Right forelimb (tissue), 1 donor: ENCODE data around the gene ARHGAP24.

Experiments
- DNase-seq: peaks from one replicate; pipeline ENCODE4 v3.0.0-alpha.2; 2018

Gene ARHGAP24

DNA sequence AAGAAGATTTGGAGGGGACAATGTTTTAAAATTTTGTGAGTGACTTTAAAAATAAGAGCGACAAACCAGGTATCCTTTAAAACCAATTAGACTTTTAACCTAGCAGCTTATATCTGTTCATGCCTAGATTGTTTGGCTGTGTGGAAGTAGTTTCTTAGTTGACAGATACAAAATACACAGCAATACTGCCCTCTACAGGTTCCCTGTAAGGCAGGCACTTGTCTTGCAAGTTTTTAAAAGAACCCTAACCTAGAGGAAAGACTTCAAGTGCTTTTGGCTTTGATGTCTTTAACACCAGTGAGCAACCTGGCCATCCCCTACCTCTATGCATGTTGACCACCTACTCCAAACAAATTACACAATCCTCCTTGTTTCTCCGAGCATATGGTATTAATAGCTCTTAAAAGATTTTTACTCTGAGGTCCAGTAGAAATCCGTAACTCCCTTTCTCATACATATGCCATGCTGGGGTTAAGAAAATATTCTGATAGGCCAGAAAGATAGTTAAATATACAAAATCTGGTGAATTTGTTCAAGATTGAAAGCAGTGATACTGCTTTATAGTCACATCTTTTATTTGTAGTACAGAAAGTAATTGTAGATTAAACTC, 273.0 kb downstream of the ARHGAP24 start:
- no peak for DNase-seq

DNA sequence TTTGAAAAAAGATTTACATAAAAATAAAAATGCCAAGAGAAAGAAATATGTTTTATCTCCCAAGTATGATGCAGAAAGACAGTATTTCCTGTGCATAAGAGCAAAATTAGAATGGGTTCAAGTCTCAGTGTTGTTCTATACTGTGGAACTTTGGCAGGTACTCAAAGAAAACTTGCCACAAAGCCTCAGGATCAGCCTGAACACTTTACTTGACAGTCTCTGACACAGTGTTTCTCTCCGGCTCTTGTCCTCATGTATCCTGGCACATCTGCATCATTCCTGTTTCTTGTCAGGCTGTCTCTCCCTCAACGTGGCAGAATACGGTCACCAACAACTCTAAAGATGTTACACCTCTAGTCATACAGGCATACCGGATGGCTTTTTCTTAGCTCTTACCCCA, 273.7 kb downstream of the ARHGAP24 start:
- DNase-seq, result no peak

DNA sequence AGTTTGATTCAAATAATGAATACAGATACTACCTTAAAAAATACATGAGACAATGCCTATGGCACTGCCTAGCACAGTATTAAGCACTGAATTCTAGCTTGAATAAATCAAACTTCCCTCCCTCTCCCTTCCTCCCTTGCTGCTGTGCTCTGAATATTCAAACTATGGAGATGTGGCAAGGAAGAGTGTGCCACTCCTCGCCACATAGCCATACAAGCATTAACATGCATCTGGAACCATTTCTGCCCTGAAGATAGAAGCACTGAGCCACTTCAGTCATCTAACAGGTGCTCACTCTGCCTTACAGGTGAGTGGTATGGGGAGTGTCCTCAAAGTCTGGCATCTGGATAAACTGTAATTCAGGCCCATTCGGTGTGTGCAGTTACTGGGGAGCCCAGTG, 276.9 kb downstream of the ARHGAP24 start:
- DNase-seq, result no peak

DNA sequence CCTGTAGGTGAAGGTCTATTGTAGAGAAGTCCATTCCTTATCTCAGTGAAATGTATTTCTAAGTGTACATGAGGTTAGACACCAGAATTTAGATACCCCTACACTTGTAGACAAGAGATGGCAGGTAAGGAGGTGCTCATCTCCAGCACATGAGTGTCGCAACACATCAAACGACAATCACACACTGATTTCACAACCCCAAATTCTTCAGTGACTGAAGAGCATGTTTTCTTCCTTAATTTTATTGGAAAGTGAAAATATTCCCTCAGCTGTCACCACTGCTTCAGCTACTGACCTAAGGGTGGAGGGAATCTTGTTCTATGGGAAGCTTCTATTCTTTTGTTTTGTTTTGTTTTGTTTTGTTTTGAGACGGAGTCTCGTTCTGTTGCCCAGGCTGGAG, 280.3 kb downstream of the ARHGAP24 start:
- DNase-seq, result no peak

DNA sequence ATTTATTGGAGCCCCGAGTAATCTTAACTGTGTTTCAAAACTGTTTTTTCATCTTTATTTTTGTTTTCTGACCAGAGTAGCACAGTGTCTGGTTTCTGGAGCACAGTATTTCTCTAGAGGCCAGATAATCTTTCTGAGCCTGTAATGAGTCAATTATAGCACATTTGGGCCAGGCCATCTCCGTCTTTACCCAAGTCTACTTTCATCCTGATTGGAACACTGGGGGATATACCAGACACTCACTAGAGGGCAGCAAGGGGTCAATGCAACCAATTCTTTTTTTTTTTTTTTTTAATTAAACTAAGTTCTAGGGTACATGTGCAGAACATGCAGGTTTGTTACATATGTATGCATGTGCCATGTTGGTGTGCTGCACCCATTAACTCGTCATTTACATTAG, 282.0 kb downstream of the ARHGAP24 start:
- no peak for DNase-seq

DNA sequence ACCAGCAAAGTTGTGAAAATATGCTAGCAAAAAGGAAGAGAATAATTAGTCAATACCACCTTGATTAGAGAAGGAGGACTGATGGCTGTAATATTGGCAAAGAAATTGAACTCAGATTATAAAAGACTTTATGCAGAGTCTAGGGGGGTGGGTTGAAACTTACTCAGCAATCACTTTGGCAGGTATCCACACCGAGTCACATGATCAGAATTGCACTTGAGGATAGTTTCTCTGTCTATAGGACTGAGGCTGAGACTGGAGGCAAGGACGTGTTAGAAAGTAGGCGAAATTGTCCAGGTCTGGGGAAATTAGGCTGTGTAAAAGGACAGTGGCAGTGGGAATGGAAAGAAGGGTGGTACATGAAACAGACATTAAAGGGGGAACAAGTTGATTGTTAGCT, 284.4 kb downstream of the ARHGAP24 start:
- no peak for DNase-seq

DNA sequence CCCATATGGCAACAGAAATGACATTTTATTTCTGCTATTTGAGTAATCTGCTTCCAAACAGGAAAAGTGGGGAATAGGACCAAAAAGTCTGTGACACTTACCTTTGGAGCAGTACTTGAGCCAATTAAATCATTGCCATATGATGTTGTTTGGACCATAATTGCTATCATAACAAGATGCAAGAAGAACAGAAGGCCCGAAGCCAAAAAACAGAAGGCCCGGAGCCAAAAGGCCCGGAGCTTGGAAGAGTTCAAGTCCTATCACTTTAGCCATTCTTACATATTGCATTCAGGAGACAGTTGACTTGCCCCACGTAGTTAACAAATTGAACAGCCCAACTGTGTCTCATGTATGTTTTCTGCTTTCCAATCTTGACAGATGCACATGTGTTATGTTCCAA, 285.6 kb downstream of the ARHGAP24 start:
- DNase-seq, result peak; percentile 74

DNA sequence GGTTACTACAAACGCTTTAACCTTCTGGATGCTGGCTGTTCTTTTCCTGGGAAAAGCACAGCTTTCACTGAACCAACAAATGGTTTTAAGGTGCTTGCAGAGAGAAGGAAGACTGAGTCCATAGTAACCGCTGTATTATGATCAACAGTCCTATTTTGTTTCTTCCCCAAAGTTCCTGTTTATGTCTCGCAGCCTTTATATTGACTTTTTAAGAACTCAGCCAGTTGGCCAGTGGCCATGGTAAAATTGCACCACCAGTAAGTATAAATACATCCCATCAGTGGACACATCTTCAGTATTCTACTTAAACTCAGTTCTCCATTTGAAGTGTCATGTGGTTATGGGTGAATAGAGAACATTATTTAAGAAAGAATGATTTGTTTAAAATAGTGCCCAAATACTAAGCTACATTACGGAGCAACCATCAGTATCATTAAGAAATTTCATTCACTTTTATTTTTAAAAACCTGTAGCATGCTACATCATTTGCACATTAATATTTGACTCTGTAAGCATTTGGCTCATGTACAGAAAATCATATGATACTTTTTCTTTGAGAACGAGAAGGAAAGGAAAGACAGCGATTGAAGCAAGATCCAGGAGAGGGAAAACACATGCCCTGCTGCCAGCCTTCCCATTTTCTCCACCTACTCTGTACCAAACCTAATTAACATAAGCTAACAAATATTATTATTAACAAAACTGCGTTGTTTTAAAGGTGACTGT, 287.0 kb downstream of the ARHGAP24 start:
- DNase-seq, result peak; percentile 52

DNA sequence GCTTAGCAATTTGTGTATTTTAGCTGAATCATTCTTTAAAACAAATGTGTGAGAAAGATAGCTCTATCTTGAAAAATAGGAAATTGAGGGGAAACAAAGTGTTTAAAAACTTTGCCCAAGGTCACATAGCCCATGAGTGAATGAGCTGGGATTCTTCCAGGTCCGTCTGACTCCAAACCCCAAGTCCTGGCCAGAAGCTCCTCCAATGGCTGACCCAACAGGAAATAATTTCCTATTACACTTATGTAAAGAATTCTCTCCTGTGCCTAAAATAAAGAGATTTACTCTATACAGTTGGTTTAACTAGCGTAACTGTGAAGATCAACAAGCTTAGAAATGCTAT, 287.6 kb downstream of the ARHGAP24 start:
- peak; percentile 52 for DNase-seq

DNA sequence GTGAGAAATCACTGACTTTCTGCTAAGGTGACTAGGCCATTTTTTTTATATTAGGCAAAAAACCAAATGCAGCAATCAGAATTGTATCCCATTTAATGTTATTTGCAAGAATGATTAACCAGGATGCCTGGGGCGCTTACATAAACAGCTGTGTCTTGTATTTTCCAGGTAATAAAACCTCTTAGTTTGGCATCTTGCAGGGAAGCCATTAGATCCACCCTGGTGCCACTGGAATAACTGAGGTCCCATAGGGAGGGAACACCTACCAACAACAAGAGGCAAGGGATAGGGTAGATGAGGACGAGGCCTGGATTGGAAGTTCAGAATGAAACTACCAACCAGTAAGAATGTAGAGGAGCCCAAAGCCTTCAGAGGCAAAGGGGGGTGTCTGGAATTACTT, 288.3 kb downstream of the ARHGAP24 start:
- no peak for DNase-seq

DNA sequence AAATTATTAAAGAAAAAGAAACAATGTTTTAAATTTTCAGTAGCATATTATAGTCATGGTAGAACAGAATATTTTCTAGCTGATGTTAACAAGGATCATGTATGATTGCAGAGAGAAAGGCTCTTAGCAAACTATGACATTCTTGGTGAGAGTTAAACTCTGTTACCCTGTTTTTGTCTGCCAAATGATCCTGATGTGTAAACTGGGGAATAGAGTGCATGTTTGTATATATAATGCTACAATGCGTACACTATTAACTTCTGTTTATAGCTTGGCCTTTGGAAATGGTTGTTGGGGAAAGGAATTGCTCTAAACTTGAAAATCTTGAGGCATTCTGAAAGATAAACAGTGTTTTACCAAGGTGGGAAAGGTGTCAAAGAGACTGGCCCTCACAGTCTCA, 292.7 kb downstream of the ARHGAP24 start:
- no peak for DNase-seq

DNA sequence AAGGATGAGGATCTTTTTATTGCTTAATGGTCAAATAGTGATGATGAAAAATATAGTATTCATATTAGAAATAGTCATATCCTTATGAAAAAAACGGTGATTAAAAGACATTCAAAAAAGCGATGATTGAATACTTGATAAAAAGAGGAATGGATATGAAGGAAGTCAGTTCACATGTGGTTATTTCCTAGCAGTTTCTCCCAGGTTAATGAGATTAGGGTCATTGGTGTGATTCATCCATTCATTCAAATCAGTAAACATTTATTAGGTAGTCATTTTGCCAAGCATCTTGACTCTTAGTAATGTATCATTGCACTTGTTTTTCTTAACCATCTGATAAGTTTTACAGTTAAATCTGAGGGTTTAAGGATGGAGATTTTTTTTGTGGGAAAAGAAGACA, 294.1 kb downstream of the ARHGAP24 start:
- no peak for DNase-seq

DNA sequence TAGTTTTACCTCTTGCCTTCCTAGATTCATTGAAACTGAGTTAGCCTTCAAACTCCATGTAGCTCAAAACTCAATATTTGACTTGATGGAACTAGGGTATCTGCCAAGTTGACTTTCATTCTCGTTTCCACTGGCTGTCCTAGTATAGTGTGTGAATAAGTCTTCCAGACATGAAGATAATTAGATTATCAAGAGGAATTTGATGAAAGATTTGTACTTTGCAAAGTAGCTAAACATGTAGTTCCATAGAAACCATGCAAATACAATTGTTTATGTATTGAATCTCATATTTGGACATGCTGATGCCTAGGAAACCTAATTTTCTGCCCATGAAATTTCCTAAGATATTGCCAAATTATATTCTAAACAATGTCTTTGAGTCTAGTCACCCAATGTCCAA, 297.5 kb downstream of the ARHGAP24 start:
- no peak for DNase-seq

DNA sequence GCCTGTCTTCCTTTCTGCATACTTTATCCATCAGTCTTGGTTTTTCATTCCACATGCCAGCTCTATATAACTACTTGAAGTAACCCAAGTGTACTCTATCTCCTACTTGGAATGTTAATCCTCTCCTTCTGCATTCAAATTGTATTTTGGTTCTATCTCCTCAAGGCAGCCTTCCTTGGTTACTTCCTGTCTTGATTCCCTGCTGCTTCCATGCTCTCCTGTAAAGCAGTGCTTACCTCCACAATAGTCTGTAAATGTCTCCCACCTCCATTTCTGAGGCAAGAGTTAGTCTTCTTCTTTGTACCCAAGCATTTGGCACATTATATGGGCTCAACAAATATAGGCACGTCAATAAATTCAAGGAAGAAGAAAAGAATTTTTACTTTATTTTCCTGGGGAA, 298.4 kb downstream of the ARHGAP24 start:
- no peak for DNase-seq

DNA sequence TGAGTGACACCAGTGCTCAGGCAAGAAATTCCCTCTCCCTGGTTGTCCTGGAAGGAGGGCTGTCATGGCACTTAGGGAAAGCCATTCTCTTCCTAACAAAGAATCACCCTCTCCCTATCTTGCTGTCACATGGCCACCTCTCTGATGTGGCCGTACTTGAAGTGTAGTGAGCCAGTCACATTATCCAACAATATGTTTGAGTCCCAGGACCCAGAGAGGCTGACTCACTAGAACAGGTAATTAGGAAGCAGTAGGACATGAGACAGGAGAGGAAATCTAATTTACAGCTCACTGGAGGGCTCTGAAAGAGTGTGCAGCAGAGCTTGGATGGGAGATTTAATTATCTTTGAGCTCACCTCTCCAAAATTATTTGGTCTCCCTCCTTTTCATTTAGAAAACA, 299.1 kb downstream of the ARHGAP24 start:
- DNase-seq, result no peak

DNA sequence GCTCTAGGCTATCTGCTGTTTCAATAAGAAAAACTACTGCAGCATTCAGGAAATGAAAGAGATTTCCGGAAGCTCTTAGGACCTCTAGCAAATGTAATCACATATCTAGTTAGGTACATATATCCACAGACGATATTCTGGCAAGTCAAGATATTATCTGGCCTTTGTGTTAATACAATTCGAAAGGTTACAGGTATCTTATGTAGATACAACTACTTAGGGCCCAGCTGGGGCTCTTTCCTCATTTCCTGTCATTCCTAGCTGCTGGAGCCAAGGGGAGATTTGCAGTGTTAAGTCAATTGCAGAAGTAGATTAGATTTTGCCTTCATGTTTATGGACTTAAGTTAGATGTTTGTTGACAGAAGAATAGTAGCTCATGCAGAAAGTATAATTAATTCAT, 299.5 kb downstream of the ARHGAP24 start:
- no peak for DNase-seq

DNA sequence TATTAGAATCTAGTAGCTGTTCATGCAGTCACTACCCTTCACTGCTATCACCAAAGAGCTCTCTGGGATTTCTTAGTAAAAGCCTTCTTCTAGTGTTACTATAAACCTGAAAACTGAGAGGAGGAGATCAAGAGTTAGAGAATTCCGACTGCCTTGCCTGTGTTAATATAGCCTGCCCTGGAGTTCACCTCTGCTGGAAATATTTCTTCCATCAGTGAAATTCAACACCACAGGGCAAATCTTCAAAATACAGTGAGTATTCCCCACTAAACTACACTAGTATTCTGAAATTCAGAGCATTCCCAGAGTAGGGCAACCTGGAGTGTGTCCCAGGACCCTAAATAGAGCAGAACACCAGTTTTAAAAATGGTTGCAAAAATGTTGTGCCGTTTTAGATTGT, 301.1 kb downstream of the ARHGAP24 start:
- no peak for DNase-seq

DNA sequence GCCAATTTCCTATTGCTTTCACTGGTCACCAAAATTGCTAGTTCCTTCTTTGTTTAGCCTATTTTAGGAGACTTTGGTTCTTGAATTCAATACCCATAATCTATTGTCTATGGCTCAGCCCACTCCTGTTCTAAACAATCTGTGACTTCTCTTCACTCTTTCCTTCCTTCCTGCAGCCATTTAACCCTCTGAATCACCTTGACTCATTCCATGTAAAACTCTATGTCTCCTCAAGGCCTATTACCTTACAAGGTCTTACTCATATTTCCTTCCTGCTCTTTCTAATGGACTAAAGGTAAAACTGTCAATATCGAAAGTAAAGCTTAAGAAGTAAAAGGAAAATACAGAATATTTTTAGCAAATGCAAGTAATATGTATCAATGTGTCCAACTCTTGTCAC, 301.6 kb downstream of the ARHGAP24 start:
- no peak for DNase-seq

DNA sequence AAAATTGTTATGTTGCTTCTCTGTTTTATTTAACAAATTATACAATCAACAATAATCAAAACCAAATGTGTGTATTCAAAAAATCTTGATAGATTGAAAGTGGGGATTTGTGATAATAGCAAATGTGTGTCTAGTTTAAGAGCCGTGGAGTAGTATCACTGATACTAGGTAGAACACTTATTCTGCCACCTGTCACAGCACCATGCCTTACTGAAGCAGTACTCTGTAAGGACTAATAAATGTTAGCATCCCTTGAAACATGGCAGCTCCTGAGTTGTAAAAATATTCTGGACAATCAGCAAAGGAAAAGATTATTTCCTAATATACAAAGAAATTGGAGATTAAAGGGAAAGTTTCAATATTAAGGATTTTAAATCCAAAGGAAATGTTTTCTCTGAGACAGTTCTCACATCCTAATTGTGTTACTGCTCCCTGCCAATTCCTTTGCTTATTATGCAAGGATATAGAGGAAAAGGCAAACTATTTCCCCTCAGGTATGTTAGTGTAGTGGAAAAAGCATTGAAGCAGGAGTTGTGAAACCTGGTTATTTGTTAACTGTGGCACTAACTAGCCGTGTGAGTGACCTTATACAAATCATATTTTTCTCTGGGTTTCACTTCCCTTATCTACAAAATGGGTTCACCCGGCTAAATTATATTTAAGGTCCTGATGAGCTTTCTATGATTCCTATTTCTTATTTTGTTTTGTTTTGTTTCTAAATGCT, 303.1 kb downstream of the ARHGAP24 start:
- DNase-seq, result no peak

DNA sequence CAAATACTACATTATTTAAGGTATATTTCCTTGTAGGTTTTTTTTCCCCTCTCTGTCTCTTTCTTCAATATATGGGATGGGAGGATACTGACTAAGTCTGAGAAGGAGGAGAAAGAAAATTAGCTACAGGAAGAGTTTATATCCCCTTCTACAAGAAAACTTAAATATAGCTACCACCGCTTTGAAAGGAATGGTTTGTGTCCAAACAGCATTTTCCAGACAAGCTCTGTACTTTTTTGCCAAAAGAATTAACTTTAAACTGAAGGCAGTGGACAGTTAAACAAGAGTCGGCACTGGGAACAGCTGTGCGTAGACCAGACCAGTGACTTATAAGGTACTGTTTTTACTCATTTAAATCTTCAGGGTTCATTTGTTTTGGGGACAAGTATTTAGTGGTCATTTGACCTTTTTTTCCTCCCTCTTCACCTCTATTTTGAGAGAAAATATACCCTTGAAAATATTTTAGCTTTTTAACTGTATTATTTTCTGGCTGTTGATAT, 303.7 kb downstream of the ARHGAP24 start:
- DNase-seq, result no peak

DNA sequence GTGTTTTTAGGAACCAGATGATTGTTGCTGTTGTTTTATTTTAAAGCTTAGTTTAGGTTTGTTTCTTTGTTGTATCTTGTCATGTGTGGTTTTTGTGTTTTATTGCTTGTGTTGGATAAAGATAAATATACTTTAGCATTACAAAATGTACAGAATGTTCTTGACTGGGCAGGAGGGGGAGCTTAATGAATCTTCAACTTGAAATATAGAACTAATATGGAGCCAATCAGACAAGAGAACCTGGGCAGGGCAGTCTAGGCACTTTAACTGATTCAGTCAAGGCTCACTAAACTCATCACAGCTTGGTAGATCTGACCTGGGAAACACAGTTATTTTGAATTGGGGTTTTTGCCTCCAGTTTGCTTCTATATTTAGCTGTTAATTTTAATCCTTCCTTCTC, 304.2 kb downstream of the ARHGAP24 start:
- no peak for DNase-seq

DNA sequence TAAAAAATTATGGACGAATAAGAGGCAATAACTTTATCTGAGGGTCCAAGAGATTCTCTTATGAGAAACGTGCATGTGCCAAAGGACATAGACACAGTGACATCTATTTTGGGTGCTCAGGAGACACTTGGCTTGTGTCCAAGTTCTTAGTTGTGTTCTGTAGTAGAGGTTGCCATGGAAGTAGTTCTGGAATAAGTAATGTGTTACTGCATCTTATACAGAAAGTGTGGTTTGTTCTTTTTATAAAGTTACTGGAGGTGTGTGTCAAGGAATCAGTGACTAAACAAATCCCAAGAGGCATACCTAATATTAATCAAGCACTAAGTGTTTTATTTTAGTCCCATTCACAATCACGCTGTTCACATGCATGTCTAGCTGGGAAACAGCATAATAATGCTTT, 305.7 kb downstream of the ARHGAP24 start:
- no peak for DNase-seq

DNA sequence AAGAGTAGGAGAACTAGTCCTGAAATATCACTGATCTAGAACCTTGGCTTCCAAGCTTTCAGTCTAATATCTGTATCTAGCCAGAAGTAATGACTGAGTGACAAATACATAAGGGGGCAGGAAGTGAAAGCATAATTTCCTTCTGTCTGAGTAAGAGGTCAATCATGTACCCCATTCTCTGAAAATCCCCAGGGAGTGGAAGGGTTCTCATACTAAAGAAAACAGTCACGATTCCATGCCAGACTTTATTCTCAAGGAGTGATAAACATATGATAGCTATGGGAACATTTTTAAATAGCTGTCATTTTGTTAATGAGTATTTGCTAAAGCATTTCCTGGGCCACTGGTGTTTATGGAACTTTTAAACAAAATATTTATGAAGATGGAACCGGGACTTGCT, 308.5 kb downstream of the ARHGAP24 start:
- no peak for DNase-seq

DNA sequence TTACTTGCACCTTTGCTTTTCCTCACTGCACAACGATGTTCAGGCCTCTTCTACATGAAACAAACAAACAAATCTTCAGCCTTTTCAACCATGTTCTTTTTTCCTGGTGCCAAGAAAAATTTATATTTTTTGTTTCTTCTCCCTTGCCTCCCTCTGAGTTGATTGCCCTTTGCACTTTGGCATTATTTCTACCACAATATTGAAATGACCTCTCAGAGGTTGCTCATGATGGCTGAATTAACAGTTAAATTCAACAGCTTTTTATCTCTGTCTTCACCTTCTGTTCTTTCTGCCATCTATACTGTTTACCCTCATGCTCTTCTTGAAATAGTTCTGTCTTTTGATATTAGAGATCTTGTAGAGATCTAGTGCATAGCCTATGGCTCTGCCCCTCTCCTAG, 308.9 kb downstream of the ARHGAP24 start:
- DNase-seq, result no peak
